HG03521 (cell line): ENCODE results near the gene KCNQ1.

Experiments used
- ATAC-seq: cut with Tn5 transposase; IDR thresholded peaks from one replicate; pipeline ENCODE4 v1.9.1; 2021; ENCODE audit warnings: mild to moderate bottlenecking, moderate library complexity; ENCODE audit not compliant: unreplicated experiment

KCNQ1 gene

DNA sequence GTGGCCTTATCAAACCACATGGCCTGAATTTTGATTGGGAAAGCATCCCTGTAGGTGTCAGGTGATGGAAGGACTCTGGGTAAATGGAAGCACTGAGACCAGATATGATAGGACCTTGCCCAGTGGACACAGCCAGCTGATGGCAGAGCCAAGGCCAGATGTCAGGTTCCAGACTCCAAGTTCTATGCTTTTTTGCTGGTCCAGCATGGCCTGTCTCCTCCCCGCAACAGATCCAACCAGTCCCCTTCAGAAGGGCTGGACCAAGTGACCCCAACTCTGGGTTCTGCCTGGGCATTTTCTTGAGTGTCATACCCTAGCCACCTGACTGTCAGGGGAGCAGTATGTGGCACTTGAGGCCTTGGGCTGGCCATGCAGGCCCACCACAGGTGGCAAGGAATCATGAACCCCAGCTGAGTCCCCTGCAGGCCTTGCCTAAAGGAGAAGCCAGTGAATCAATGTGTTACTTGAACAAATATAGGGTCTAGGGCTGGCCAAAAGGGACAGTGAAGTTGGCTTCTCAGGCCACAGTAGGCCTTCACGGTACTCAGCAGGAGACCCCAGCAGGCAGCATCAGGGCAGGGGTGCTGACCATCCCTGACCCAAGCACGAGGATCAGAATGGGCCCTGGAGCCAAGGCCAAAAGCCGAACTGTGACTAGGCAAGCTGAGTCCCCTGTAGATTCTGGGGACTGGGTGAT is 227.9 kb downstream of the KCNQ1 start:
- no peak for ATAC-seq

DNA sequence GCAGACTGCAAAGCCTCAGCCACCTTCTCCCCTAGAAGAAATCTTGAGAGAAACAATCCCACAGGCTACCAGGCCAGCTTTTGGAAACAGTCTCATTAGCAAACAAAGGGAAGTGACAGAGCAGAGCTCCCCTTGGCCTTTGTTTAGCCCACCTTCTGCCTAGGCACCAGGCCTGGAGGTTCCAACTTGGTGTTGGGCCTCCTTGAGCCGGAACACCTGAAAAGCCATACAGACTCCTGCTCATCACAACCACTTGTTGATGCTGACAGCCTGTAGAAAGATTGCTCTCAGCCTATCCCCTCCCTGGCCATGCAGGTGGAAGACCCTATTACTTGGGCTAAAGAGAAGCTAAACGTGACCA is 228.4 kb downstream of the KCNQ1 start:
- no peak for ATAC-seq

DNA sequence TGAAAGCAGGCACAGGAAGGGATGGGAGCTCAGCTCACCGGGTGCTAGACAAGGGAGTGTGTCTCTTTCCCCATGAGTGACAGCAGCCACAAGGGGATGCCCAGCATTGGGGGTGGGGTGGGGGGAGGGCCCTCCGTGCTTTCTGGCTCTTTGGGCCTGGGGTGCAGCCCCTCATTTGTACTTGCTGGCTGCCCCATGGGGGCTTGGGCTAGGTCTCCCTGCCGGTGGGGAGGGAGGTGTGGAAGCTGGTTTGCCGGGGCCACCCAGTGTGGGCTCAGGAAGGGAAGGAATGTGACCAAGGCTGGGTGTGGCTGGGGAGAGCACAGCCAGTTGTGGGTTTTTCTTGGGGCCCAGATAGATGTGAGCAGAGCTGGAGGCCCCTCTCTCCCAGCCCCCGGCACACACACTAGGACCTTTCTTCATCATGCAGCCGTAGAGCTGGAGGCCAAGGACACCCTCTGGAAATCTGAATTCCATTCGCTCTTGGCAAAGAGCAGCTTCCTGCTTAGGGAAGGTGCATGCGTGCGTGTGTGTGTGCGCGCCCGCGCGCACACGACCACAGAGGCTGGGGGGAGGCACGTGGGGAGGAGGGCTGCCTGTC is 229.2 kb downstream of the KCNQ1 start:
- ATAC-seq = no peak

DNA sequence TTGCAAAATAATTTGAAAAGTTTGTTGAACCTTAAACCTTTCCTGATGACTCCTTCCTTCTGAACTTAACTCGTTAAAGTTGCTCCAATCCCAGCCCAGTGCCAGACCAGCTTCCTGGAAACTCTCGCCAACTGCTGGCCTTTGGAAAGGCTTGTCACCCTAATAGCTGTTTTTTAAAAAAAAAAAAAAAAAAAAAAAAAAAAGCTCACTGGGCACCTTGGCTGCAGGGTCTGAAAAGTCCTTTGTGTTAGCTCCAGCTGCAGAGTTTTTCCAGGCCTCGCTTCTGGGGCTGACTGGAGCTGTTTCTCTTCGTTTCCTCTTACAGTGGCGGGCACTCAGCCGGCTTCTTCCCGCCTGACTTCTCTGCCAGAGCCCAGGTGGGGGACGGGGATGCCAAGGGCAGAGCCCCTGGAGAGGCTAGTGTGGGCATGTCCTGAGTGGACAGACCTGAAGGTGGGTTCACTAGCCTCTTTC is 229.9 kb downstream of the KCNQ1 start:
- ATAC-seq = no peak

DNA sequence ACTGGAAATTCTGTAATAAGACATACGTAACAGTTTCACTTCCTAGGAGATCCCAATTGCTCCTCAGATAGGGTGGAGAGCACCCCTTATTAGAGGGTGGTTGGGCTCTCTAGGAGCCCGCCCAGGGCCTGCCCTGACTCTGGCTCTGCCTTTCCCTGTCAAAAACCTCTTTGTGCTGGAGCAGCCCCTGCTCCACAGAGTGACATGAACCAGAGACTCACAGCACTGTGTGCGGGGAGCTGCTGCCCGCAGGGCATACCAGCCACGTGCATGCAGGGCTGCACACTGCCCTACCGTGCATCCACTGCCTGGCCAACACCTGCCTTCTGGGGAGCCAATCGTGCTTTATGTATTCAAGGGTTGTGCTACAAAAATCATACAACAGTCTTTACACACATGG is 230.7 kb downstream of the KCNQ1 start:
- ATAC-seq = no peak

DNA sequence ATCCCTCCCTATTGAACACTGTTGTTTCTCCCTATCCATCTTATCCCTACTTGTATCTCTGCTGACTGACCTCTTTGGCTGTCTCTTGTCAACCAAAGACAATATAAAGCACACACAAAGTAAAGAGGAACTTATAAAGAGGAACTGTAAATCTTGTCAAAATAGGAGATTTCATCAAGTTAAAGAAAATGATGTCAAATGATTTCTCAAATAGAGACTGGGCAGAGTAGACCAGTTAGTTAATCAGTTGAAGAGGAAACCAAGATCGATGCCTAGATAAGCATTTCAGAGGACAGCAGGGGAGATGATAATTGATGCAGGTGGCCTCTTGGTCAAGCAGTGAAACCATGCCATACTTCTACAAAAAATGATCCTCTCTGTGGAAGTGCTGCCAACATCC is 232.3 kb downstream of the KCNQ1 start:
- no peak for ATAC-seq

DNA sequence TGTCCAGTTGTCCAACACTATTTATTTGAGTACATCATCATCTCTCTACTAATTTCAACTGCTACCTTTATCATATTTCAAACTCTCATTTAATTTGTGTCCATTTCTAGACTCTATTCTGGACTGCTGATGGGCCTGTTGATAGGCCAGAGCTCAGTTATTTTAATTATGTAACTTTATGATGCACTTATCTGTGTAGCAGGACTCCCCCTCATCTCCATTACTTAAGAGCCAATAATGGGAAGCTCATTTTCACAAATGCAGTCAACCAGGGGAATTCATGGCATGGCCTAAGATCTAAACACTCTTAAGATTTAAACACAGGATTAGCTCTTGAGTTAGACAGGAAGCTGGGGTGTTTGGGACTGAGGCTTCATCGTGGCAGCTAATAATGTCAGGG is 233.6 kb downstream of the KCNQ1 start:
- ATAC-seq = no peak

DNA sequence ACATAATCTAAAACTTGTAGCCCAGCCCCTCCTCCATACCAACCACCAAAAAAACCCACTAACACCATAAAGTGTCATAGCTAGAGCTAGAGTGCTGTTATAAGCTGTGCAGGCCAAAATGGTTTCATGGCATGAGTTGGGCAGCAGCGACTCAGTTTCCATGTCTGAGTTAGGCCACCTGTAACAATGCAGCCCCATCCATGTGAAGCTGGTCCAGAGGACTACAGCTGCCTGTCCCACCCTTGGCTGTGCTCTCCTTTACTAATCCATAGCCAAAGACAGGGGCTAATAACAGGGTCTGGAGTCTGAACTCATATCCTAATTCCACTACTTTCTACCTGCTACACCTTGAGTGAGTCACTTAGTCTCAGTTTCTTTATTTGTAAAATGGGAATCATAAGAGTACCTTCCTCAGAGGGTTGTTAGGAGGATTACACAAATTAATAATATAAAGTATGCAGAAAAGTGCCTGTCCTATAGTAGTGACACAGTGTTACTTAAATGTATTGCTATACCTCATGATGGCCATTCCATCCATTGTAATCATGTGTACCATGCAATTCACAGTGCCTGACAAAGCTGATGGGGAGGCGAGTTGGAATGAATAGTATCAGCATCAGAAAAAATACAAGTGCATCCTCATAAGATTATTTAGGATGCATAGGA is 234.3 kb downstream of the KCNQ1 start:
- ATAC-seq = no peak

DNA sequence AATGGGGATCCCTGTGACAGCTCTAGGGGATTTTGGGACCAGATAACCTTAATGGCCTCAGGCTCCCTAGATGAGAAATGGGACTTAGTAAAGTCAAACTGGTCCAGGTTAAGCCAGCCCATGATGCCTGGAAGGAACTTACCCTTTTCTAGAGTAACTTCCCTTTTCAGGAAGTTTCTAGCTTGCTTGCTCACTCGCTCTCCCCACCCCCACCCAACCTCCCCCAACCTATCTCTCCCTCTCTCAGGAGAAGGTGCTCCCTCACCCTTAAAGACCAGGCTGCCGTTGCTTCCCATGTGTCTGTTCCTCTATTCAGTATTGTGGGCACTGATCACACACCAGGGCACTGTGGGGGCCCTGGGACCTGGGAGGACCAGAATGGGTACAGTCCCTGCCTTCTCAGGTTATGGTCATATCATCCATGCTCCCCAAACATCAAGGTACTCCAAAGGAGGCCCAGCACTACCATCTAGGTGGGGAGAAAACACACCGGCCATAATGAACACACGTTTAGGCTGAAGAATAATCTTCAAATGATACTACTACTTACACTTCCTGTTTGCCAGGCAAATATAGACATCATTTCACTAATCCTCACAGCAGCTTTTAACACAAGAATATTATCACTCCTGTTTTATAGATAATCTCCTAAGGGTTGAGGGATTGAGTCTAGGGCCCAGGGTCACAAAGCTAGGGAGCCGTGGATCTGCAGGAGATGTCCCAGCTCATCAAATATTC is 236.8 kb downstream of the KCNQ1 start:
- no peak for ATAC-seq

DNA sequence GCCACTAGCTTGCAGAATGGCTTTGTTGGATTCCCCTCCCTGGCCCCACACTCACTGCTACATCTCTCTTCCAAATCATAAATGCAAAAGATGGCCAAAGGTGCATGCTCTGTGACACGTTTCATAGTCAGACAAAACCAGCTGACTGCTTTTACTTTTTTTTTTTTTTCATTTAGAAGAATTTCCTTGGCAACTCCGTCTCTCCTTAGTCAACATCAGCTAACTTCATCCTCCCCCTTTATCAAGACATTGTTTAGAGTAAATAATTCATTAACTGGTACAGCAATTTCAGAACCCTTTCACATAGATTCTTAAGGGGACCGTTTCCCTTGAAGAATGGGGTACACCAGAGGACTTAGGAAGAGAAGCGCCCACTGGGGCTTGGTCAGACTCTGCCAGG is 239.0 kb downstream of the KCNQ1 start:
- no peak for ATAC-seq

DNA sequence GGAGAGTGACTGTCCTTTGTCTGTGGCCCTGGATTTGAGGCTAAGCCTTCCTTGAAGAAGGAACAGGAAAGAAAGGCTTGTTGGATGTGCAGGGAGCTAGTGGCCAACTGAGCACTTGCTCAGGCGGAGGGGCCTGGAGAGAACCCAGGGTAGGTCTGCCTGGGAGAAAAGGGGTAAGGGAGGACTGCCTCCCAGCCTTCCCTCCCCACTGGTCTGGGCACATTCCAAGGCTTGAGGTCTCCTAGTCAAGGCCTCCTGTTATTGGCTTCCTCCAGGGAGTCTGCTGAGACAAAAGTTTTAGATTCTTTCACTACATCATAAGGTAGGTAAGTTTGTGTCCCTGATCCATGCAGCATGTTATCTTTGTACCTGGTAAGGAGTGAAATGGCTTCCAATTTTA is 239.8 kb downstream of the KCNQ1 start:
- ATAC-seq = no peak

DNA sequence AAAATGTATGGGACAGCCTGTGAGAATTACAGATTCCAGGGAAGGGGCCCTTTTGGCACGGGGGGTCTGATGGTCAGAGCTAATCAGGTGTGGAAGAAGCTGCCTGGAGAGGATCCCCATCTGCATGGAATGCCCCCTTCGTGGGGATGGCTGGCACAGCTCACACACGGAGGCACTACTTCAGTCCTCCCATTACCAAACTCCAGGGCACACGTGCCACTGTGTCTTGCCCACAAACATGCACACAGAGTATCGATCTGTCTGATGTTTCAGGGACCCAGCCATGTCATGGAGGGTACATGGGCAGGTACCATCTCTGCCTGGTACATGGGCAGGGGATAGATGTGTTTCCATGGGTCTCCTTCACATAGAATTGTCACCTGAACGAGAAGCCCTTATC is 240.2 kb downstream of the KCNQ1 start:
- ATAC-seq = no peak

DNA sequence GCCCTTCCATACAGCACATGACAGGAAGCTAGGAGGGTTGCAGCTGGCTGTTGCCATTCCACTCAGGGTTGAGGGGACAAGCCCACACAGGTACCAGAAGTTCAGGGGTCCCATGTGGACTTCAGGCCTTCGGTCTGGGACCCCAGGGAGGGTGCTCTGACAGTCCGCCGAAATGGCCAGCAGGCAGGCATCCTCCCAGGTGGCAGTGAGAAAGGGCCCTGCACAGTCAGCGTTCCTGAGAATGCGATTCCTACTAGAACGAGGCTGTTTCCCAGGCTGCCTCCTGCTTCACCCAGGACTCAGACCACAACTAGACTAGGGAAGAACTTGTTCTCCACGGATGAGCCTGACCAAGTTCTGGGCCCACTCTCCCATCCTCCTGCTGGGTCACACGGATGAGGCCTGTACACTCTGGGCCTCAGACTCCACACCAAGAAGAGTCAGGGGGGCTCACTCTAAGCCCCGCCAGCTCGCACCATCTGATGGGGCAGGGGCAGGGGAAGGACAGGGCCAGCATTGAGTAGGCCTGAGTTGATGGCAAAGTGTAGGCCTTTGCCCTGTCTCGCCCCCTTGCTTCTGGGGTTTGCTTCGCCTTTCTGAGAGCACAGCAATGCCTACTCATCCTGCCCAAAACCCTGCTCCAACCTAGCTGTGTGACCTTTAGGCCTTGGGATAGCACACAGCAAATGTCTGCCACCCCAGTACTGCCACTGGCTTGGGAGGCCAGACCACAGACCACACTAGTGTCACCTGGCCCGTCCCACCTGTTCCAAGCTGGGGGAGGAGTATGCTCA is 241.0 kb downstream of the KCNQ1 start:
- no peak for ATAC-seq

DNA sequence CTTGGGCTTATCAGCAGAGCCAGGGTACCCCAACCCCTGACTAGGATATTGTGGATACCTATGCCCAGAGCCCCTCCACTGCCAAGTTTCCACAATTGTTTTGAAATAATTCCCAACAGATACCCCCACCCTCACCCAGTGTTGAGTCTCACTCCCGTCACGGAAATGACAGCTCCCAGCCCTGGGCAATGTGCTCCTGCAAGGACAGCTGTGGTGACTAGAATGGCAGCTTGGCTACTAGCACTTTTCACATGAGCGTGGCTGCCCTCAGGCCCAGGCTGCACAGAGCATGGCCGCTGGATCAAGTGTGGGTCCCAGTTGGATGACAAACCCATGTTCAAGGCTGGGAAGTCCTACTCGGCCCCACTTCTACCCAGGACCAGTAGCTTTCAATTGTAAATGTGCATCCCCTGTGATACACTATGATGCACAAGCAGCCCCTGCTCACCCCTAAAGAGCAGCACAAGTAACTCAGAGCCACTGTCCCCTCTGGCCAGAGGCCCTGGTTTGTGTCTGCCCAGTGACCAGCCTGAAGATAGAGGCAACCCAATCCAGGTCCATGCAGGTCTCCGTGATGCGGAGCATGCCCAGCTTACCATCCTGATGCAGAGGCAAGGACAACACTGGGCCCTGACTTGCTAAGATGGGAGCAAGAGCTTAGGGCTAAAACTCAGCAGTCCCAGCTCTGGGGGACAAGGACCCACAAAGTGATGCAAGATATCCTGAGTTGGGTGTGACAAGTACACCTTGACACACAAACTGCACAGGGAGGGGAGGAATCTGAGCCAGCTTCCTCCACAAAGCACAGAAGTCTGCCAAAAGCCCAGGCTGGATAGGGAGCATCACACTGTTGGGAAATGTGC is 241.8 kb downstream of the KCNQ1 start:
- no peak for ATAC-seq

DNA sequence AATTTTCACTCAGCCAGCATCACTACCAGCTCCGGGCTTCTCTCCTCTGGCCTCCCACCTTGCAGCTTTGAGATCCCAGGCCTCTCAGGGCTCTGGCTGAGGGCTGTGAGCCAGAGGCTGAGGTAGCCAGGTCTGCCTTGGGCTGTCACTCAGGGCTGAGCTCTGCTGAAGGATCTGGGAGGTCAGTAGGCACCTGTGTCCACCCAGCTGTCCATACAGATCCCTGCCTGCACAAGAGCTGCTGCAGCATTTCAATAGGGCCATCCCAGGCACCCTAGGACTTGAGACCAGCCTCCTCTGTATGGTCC is 242.4 kb downstream of the KCNQ1 start:
- no peak for ATAC-seq

DNA sequence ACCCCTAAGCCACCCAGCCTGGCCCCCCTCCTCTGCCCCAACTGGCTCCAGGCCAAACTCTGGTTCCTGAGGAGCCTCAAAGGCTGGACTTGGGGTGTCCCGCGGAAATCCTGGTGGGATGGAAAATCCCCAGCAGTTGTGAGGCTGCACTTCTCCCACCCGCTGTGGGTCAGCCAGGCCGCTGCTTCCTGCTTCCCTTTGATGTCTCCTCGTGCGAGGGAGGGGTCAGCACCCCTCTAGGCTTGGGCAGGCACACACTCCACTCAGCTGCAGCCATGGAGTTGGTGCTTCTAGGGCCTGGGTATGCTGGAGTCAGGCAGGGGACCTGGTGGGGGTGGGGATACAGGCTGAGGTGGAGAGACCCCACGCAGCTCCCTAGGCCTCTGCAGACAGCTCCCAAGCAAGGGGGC is 243.0 kb downstream of the KCNQ1 start:
- no peak for ATAC-seq

DNA sequence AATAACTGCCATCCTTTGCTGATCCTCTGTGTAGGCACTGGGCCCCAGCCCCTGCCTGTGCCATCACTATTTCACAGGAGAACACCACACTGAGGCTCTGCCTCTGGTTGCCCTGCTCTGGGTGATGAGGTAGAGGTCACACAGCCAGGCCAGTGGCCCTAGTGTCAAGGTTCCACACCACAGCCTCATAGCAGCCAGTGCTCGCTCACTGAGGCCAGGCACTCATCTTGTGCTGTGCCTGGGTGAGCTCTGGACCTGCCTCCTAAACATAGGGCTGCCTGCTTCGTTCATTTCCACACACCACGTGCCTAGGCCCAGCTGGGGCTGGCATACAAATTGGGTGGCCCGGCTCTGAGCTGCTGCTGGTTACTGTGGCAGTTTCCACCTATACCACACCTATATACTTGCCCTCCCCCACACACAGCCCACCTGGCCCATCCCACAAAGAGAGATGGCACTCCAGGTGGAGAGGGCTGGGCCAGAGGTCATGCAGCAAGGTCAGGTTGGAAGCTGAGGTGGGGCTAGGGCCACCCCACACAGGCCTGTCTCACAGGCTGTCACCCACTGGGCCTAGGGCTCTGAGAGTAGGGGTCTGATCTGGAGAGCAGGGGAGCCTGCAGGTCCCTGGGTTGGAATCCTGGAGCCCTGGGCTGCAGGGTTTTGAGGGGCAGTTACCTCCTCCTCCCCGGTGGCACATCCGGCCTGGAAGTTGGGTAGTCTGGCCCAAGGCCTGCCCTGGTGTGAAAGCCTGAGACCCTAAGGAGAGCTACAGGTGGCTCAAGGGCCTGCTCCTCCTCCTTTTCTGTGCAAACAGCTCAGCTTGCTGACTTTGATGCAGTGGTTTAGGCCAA is 243.8 kb downstream of the KCNQ1 start:
- no peak for ATAC-seq

DNA sequence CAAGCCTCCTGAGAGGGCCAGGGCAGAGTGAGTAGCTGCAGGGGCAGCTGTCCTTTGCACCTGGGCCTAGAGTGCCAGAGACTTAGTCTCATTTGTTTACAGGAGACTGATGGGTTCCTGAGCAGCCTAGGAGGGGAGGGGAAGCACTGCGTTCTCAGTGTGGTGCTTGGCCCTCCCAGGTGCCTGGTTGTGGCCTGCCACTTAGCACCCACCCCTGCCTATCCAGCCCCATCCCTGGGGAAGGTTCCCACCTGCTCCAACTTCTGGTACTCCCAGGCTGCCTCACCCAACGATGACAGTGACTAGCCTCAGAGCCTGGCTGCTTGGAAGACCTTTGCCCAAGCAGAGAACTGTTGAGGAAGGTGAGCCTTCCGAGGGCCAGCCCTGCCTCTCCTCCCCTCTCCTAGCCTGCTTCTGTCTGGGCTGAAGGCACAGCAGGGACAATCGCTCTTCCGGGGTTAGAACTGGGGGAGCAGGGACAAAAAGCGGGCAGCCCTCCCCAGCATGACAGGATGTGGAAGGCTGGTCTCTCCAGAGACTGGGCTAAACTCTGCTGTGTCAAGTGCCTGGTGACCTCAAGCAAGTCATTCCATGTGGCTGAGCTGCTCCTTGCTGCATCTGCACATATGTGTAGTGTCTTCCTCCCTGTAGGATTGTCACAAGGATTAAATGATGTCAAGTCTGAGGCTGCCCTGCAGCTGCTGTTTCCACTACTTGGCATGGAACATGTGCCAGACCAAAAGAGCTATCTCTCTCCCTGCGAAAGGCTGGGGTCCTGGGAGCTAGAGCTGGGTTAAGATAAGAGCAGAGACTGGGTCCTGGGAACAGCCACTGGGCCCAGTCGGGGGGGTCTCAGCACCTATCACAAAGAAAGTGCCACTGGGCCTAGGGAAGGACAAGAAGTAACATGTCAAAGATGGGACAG is 245.1 kb downstream of the KCNQ1 start:
- ATAC-seq = no peak
